Liver (tissue), 3 donors: ENCODE data around the gene FLOT1.
A peak's percentile ranks its signal among the peaks of the same experiment; 100 is the strongest.

ENCODE experiments used
- EGR1 ChIP-seq, 2 donors: IDR thresholded peaks; 2 replicates each; pipeline ENCODE4 v1.6.1; 2016 to 2018; ENCODE audit warnings: antibody characterized with exemption in 2 of 2, low read depth in 2 of 2
- RAD21 ChIP-seq, 2 donors: IDR thresholded peaks; 2 replicates each; pipeline ENCODE4 v1.6.1; 2016; ENCODE audit warnings: antibody characterized with exemption in 2 of 2, mild to moderate bottlenecking in 2 of 2
- RXRA ChIP-seq, 2 donors: IDR thresholded peaks; 2 replicates each; pipeline ENCODE4 v1.6.1; 2017 to 2018; ENCODE audit warnings: antibody characterized with exemption in 2 of 2, mild to moderate bottlenecking in 1 of 2
- TAF1 ChIP-seq: conservative IDR thresholded peaks from 2 replicates; pipeline ENCODE4 v1.6.1; 2016; ENCODE audit warnings: antibody characterized with exemption, mild to moderate bottlenecking
- YY1 ChIP-seq: IDR thresholded peaks from 2 replicates; pipeline ENCODE4 v1.6.1; 2016; ENCODE audit warnings: antibody characterized with exemption, mild to moderate bottlenecking
- TF ChIP-seq, protein P1 (sequence below): IDR thresholded peaks from 2 replicates; pipeline ENCODE4 v1.6.1; 2016; ENCODE audit warnings: antibody characterized with exemption
- TF ChIP-seq, protein P2 (sequence below): IDR thresholded peaks from 2 replicates; pipeline ENCODE4 v1.6.1; 2016; ENCODE audit warnings: antibody characterized with exemption
- TF ChIP-seq, protein P3 (sequence below): fragments of 150-350 bp; IDR thresholded peaks from 2 replicates; pipeline ENCODE4 v1.5.1; 2017; ENCODE audit warnings: improper control_type of control experiment, low read depth, low read length; ENCODE audit not compliant: missing input control
- TF ChIP-seq, protein P4 (sequence below): IDR thresholded peaks from 2 replicates; pipeline ENCODE4 v1.6.1; 2016; ENCODE audit warnings: antibody characterized with exemption
- donor health status: healthy.
- donor health status: healthy.

DNA sequence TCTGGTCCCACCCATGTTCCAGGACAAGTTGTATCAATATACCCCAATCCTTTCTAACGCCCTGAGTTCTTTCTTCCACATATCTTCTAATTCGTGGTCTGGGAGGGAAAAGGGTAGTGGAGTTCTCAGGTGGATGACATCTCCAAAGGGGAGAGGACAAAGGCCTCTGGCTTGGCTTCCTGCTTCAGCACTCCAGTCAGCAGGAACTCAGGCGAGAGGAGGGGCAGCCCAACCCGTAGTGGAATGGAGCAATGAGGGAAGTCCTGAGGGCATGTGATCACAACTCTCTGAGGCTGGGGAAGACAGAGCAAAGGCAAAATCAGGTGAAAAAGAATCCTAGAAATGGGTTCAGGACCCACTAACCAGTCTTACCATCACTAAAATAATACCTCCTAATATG, 42.1 kb downstream of the FLOT1 start:
- TF ChIP-seq TAF1 (no peak), RXRA (IDR thresholded peaks at IDR 0.05) (peak; percentile 12 to 41), EGR1 (IDR thresholded peaks at IDR 0.05; ENCODE audit: low read depth in 2 of 2) (no peak), YY1 (no peak), RAD21 (IDR thresholded peaks at IDR 0.05) (peak in 1 of 2 donors; percentile 8)
- TF ChIP-seq, protein P1, sequence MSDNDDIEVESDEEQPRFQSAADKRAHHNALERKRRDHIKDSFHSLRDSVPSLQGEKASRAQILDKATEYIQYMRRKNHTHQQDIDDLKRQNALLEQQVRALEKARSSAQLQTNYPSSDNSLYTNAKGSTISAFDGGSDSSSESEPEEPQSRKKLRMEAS = no peak
- TF ChIP-seq, protein P2, sequence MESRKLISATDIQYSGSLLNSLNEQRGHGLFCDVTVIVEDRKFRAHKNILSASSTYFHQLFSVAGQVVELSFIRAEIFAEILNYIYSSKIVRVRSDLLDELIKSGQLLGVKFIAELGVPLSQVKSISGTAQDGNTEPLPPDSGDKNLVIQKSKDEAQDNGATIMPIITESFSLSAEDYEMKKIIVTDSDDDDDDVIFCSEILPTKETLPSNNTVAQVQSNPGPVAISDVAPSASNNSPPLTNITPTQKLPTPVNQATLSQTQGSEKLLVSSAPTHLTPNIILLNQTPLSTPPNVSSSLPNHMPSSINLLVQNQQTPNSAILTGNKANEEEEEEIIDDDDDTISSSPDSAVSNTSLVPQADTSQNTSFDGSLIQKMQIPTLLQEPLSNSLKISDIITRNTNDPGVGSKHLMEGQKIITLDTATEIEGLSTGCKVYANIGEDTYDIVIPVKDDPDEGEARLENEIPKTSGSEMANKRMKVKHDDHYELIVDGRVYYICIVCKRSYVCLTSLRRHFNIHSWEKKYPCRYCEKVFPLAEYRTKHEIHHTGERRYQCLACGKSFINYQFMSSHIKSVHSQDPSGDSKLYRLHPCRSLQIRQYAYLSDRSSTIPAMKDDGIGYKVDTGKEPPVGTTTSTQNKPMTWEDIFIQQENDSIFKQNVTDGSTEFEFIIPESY = no peak
- TF ChIP-seq, protein P3, sequence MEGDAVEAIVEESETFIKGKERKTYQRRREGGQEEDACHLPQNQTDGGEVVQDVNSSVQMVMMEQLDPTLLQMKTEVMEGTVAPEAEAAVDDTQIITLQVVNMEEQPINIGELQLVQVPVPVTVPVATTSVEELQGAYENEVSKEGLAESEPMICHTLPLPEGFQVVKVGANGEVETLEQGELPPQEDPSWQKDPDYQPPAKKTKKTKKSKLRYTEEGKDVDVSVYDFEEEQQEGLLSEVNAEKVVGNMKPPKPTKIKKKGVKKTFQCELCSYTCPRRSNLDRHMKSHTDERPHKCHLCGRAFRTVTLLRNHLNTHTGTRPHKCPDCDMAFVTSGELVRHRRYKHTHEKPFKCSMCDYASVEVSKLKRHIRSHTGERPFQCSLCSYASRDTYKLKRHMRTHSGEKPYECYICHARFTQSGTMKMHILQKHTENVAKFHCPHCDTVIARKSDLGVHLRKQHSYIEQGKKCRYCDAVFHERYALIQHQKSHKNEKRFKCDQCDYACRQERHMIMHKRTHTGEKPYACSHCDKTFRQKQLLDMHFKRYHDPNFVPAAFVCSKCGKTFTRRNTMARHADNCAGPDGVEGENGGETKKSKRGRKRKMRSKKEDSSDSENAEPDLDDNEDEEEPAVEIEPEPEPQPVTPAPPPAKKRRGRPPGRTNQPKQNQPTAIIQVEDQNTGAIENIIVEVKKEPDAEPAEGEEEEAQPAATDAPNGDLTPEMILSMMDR = no peak
- TF ChIP-seq, protein P4, sequence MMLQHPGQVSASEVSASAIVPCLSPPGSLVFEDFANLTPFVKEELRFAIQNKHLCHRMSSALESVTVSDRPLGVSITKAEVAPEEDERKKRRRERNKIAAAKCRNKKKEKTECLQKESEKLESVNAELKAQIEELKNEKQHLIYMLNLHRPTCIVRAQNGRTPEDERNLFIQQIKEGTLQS = no peak
